GM08714 (cell line): ENCODE results near the gene TMEM14B.

Experiments
- H3K4me3 ChIP-seq: fragments of 200-500 bp; sonication (Bioruptor generic); 2 replicates; pipeline ENCODE4 v1.5.1; 2014; ENCODE audit warnings: mild to moderate bottlenecking, low read length, inconsistent platforms
- ZNF274 ChIP-seq: IDR thresholded peaks from 2 replicates; pipeline ENCODE4 v1.6.1; 2012; ENCODE audit warnings: mild to moderate bottlenecking, low read depth, low read length

TMEM14B gene

DNA sequence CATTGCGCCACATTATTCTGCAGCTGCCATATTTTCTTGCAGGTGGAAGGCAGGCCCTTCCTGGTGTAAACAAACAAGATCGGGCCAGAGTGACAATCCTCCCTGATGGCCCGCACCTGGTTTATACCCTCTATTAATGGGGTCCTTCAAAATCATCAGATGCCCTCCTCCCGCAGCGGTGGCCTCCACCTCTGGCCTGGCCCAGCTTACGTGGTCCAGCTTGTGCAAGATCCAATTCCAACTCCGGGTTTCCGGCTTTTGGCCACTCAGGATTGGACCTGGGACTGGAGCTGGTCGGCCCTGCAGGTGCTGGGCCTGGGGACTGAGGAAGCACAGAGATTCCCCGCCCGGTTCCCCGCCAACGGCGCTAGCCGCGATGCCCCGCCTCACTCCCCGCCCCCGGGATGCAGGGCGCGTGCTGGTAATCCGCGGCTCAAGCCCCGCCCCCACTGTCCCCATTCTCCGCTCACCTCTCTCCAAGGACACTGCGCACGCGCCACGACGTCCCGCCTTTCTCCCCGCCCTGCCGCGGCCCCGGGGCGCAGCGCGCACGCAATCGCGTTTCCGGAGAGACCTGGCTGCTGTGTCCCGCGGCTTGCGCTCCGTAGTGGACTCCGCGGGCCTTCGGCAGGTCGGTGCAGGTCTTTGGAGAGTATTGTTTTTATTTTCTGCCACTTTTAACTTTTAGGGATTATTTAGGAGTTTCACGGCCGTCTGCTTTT is at the start of gene TMEM14B:
TSS of gene TMEM14B (plus strand) at position 555 of the 722 bp plus-strand sequence. CDS start 1,441 bp downstream, outside the sequence.
- TF ChIP-seq ZNF274: no peak
- H3K4me3 ChIP-seq: peak within 1 kb of the TSS; percentile 100

DNA sequence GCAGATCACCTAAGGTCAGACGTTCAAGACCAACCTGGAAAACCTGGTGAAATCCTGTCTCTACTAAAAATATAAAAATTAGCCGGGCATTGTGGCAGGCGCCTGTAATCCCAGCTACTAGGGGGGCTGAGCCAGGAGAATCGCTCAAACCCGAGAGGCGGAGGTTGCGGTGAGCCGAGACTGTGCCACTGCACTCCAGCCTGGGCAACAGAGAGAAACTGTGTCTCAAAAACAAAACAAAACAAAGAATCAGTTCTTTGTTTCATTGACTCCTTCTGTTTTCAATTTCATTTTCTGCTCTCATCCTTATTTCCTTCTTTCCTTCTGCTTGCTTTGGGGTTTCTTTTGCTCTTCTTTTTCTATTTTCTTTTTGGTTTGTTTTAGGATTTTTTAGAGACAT is 33.6 kb upstream of the TMEM14B start:
- H3K4me3 ChIP-seq: no peak overlapping the region

DNA sequence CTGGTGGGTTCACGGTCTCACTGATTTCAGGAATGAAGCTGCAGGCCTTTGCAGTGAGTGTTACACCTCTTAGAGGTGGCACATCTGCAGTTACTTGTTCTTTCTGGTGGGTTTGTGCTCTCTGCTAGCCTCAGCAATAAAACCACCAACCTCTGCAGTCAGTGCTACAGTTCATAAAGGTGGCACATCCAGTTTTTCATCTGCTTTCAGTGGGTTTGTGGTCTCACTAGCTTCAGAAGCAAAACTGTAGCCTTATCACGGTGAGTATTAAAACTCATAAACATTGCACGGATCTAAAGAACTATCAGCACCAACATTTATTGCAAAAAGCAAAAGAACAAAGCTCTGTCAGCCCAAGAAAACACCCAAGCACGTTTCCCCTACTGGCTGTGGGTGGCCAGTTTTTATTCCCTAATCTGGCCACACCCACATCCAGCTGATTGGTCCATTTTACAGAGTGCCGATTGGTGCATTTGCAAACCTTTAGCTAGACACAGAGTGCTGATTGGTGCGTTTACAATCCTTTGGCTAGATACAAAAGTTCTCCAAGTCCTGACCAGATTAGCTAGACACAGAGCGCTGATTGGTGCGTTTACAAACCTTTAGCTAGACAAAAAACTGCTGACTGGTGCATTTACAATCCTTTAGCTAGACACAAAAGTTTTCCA is 28.2 kb upstream of the TMEM14B start:
- peak overlapping the region; percentile 65; the same call in 1 of the 2 replicates for H3K4me3 ChIP-seq

More for the DNA sequence above, 33.6 kb upstream of the TMEM14B start:
- TF ChIP-seq ZNF274: no peak

DNA sequence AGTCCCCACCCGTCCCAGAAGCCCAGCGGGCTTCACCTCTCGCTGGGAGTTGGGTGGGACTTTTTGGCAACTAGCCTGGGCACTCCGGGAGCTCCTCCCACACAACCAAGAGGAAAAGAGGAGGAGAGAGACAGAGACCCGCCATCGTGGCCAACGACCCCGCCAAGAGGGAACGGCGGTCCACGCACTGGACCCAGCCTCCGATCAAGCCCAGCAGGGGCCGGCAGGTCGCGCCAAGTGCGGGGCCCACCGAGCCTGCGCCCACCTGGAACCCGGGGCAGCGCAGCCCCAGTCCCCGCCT is 27.7 kb upstream of the TMEM14B start:
- no peak for TF ChIP-seq ZNF274
- H3K4me3 ChIP-seq: peak overlapping the region; percentile 65

More for the DNA sequence above, 28.2 kb upstream of the TMEM14B start:
- TF ChIP-seq ZNF274: no peak

DNA sequence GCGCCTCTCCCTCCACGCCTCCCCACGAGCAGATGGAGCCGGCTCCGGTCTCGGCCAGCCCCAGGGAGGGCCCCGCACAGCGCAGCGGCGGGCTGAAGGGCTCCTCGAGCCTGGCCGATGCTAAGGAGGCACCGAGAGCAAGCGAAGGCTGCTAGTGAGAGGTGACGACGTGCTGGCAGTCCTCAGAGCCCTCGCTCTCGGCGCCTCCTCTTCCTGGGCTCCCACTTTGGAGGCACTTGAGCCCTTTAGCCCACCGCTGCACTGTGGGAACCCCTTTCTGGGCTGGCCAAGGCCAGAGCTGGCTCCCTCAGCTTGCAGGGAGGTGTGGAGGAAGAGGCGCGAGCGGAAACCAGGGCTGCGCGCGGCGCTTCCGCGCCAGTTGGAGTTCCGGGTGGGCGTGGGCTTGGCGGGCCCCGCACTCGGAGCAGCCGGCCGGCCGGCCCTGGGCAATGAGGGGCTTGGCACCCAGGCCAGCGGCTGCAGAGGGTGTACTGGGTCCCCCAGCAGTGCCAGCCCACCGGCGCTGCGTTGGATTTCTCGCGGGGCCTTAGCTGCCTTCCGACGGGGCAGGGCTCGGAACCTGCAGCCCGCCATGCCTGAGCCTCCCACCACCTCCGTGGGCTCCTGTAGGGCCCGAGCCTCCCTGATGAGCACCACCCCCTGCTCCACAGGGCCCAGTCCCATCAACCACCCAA is 27.2 kb upstream of the TMEM14B start:
- TF ChIP-seq ZNF274: no peak
- peak overlapping the region; percentile 65 for H3K4me3 ChIP-seq

DNA sequence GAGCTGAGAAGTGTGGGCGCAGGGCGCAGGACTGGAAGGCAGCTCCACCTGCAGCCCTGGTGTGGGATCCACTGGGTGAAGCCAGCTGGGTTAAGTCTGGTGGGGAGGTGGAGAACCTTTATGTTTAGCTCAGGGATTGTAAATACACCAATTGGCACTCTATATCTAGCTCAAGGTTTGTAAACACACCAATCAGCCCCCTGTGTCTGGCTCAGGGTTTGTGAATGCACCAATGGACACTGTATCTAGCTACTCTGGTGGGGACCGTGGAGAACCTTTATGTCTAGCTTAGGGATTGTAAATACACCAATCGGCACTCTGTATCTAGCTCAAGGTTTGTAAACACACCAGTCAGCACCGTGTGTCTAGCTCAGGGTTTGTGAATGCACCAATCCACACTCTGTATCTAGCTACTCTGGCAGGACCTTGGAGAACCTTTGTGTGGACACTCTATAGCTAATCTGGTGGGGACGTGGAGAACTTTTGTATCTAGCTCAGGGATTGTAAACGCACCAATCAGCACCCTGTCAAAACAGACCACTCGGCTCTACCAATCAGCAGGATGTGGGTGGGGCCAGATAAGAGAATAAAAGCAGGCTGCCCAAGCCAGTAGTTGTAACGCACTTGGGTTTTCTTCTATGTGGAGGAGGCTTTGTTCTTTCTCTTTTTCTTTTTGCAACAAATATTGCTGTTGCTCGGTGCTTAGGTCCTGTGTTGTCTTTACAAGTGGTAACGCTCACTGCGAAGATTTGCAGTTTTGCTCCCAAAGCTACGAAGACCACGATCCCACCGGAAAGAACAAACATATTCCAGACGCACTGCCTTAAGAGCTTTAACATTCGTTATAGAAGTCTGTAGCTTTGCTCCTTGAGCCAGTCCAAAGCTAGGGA is 26.4 kb upstream of the TMEM14B start:
- H3K4me3 ChIP-seq: peak overlapping the region; percentile 65; the same call in 1 of the 2 replicates

DNA sequence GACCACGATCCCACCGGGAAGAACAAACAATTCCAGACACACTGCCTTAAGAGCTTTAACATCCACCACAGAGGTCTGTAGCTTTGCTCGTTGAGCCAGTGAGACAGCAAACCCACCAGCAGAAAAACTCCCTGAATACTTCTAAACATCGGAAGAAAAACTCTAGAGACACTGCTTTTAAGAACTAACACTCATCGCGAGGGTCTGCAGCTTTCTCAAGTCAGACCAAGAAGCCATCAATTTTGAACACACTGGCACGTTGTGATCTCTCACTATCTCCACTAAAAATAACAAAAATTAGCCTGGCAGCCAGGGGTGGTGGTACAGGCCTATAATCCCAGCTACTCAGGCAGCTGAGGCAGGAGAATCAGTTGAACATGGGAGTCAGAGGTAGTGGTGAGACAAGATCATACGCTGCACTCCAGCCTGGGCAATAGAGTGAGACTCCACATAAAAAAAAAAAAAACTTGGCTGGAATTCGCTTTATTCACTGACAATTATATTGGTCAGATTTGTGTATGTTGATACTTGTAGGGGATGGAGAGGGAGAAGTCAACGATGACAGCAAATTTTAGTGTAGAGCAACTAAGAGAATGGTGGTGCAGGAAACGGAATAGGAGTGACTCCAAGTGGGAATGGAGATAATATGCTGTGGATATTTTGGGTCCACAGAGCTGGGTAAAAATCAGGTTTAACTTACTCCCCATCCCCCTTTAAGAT is 25.6 kb upstream of the TMEM14B start:
- TF ChIP-seq ZNF274: no peak
- H3K4me3 ChIP-seq: peak overlapping the region; percentile 92

DNA sequence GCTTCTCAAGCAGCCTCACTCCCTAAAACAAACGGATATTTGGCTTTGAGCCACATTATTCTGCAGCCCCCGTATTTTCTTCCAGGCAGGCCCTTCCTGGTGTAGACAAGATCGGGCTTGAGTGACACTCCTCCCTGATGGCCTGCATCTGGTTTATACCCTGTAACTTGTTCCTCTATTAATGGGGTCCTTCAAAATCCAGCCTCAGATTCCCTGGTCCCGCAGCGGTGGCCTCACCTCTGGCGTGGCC is 25.1 kb upstream of the TMEM14B start:
- peak overlapping the region; percentile 92 for H3K4me3 ChIP-seq

DNA sequence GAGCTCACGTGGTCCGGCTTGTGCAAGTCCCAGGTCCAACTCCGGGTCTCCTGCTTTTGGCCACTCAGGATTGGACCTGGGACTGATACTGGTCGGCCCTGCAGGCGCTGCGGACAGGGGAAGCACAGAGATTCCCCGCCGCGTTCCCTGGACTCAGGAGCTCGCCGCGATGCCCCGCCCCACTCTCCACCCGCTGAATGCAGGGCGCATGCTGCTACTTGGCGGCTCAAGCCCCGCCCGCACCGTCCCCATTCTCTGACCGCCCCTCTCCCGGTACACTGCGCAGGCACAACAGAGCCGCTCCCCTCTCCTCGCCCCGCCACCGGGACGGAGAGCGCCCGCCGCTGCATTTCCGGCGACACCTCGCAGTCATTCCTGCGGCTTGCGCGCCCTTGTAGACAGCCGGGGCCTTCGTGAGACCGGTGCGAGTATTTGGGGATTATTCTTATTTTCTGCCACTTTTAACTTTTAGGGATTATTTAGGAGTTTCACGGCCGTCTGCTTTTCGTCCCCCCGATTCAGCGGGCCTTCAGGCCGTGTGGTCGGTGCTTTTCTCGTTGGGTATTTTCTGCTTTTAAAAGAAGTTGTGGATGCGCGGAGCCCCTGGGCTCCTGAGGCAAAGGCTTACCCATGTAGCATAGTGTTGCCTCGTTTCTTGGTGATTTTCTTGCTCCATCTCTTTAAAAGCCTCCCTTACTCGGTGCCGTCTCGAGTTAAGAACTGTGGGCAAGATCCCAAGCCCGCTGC is 24.6 kb upstream of the TMEM14B start, which contains the start of gene TMEM14C:
TSS of gene TMEM14C (plus strand) at position 251 of the 747 bp plus-strand sequence. CDS start 1,544 bp downstream, outside the sequence.
- peak within 1 kb of the TSS; percentile 92 for H3K4me3 ChIP-seq
- TF ChIP-seq ZNF274: no peak

More for the DNA sequence above, 25.1 kb upstream of the TMEM14B start:
- no peak for TF ChIP-seq ZNF274

DNA sequence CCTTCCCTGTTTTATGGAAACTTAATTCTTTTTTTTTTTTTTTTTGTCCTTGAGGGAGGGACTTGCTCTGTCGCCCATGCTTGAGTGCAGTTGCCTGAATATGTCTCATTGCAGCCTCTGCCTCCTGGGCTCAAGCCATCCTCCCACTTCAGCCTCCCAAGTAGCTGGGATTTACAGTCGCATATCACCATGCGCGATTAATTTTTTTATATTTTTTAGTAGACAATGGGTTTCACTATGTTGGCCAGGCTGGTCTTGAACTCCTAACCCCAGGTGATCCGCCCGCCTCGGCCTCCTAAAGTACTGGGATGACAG is 24.1 kb upstream of the TMEM14B start:
- peak overlapping the region; percentile 92 for H3K4me3 ChIP-seq
- no peak for TF ChIP-seq ZNF274

DNA sequence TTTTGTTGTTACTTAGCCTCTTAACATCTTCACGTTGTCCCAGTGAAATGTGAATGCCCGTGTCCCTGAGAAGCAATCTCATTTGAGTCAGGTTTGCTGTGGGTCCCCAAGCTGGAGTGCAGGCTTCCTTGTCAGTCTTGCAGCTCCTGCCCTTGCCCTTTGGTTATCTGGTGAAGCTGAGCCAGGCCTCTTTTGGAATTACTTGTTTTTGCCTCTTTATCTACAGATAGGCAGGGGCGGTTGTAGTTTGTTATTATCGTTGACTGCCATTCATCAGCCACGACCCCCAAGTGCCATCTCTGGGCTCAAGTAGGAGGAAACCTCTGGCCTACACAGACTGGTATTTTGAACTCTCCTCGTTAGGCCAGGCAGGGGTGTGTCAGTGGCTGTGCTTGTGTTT is 22.6 kb upstream of the TMEM14B start:
- TF ChIP-seq ZNF274: no peak
- no peak overlapping the region for H3K4me3 ChIP-seq

DNA sequence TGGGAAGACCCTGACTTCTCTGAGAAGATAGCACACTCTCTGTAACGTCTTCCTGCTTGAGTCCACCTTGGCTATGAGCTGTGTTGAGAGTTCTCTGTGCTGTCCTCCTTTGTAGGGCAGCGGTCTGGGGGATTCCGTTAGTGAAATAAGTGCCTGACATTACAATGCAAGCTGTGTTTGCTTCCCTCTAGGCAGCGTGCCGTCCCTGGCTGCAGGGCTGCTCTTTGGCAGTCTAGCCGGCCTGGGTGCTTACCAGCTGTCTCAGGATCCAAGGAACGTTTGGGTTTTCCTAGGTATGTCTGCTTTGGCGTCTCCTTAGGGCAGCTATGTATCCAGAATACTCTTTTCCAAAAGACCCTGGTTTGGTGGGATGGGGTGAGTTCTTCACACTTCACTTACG is 21.9 kb upstream of the TMEM14B start:
- no peak for TF ChIP-seq ZNF274
- H3K4me3 ChIP-seq: no peak overlapping the region

DNA sequence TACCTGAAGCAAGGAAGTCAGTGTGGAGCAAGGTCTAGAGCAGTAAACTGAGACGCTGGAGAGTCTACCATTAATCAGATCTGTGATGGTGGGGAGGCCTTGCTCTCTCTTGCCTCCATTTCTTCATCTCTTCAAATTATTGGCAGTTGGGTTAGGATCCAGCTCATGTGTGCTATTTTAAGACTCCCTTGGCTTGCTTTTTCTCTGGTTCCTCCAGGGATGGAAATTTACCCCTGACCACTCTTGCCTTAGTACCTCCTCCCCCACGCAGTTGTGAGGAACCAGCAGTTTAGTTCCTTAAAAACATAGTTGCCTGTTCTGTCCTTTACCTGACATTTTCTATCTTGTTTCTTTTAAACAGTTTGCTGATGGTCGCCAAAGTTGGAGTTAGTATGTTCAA is 17.4 kb upstream of the TMEM14B start:
- H3K4me3 ChIP-seq: no peak overlapping the region
- no peak for TF ChIP-seq ZNF274

DNA sequence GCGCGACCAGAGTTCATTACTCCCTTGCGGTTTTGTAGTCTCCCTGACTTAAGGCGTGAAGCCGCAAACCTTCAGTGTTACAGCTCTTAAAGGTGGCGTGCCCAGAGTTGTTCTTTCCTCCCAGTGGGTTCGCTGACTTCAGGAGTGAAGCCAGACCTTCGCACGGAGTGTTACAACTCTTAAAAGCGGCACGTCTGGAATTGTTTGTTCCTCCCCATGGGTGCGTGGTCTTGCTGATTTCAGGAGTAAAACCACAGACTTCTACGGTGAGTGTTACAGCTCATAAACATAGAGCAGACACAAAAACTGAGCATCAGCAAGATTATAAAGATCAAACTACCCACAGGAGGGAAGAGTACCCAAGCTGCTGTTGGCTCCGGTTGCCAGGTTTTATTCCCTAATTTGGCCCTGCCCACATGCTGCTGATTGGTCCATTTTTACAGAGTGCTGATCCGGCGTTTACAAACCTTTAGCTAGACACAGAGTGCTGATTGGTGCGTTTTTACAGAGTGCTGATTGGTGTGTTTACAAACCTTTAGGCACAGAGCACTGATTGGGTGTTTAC is 14.4 kb upstream of the TMEM14B start:
- no peak overlapping the region for H3K4me3 ChIP-seq
- no peak for TF ChIP-seq ZNF274
